ENCODE measurements around the gene FARSA.

DNA sequence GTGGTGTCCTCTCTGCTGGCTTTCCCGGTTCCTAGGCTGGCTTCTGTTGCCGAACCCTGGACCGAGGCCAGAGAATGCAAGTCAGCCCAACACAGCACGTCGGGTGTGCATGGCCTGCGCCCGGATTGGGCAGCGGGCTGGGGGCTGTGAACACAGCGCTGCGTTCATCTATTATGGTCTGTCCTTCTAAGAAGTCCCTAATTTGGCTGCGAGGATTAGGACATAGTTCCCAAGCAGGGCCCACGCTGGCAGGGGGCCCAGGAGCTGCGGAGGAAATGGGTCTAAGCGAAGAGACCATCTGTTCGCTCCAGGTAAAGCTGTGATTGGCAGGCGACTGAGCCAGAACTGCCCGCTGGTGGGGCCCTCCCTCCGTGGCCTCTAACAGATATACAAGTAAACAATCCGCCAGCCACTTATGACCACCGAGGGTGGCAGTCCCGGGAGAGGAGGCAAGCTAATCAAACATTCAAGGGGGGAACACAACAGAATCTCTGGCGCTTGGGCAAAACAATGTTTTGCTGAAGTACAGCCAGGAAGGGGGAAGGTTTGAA lies 20.4 kb downstream of the FARSA start:
- TF ChIP-seq POLR2AphosphoS5 (IDR thresholded peaks at IDR 0.05) = no peak
- TF ChIP-seq POLR2A (IDR thresholded peaks at IDR 0.05) = no peak
- TF ChIP-seq, protein P1, sequence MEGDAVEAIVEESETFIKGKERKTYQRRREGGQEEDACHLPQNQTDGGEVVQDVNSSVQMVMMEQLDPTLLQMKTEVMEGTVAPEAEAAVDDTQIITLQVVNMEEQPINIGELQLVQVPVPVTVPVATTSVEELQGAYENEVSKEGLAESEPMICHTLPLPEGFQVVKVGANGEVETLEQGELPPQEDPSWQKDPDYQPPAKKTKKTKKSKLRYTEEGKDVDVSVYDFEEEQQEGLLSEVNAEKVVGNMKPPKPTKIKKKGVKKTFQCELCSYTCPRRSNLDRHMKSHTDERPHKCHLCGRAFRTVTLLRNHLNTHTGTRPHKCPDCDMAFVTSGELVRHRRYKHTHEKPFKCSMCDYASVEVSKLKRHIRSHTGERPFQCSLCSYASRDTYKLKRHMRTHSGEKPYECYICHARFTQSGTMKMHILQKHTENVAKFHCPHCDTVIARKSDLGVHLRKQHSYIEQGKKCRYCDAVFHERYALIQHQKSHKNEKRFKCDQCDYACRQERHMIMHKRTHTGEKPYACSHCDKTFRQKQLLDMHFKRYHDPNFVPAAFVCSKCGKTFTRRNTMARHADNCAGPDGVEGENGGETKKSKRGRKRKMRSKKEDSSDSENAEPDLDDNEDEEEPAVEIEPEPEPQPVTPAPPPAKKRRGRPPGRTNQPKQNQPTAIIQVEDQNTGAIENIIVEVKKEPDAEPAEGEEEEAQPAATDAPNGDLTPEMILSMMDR (IDR thresholded peaks at IDR 0.05) = no peak

All from upper lobe of left lung (tissue), 4 donors.